GM21367 (cell line): ENCODE data around the gene MIER2.

Experiments used
- ATAC-seq: cut with Tn5 transposase; IDR thresholded peaks from one replicate; pipeline ENCODE4 v1.9.1; 2021; ENCODE audit not compliant: unreplicated experiment

MIER2 gene

DNA sequence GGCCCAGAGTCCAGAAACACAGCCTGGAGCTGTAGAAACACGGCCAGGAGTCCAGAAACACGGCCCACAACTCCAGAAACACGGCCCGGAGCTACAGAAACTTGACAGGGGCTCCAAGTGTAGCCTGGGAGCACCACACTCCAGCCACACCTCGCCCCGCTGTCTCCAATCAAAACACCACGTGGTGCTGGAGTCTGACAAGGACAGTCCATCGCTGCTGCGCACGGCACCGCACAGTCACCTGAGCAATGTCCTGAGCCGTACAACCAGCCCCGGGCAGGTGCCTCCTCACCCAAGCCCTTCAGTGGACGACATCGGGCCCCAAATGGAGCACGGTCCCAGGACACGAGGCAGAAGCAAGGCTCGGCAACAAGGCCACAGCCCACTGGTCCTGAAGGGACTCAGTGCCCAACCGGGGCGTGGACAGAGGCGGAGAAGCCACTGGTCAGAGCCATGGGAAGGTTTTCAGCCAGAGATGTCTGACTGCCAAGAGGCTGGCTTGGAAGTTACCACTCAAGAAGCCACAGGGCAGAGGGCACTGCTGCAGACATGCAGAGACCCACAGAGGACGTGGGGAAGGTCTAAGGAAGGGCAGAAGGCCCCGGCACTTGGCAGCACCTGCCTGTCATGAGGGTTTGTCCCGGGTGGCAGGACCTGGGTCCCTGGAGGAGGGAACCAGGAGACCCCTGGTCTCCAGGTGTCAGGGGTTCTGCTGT lies 33.7 kb downstream of the MIER2 start:
- ATAC-seq: no peak

DNA sequence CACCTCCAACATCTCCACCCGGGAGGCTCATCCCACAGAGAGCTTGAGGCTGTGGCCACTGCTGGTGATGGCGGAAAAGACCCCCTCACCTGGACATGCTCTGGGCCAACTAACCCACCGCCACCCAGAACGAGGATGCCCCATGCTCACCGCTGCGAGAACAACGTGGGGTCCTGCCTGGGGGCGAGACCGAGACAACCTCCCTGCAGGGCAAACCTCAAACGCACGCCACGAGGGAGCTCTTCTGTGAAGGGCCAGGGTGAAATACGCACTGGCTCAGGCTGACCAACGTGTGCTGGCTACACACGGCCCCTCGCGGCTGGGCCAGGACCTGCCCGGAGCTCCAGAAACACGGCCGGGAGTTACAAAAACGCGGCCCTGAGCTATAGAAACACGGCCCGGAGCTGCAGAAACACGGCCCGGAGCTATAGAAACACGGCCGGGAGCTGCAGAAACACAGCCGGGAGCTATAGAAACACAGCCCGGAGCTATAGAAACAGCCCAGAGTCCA lies 34.4 kb downstream of the MIER2 start:
- ATAC-seq: no peak

DNA sequence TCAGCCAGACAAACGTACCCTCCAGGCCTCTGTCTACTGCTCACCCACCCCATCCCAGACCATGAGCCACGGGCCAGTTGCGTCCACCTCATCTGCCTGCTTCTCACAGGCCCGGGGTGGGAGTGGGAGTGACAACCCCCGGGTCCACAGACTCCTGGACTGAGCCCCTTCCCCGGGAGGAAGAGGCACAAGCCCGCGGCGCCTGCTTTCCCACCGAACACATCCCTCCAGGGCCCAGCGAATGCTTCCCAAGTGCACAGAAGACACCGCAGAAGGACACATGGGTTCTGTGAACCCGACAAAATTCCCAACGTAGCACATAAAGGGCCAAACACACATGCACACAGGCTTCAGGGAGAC lies 35.4 kb downstream of the MIER2 start:
- no peak for ATAC-seq

GRCh38 chr19:308471-309205 lies 36.0 kb downstream of the MIER2 start:
- no peak for ATAC-seq

DNA sequence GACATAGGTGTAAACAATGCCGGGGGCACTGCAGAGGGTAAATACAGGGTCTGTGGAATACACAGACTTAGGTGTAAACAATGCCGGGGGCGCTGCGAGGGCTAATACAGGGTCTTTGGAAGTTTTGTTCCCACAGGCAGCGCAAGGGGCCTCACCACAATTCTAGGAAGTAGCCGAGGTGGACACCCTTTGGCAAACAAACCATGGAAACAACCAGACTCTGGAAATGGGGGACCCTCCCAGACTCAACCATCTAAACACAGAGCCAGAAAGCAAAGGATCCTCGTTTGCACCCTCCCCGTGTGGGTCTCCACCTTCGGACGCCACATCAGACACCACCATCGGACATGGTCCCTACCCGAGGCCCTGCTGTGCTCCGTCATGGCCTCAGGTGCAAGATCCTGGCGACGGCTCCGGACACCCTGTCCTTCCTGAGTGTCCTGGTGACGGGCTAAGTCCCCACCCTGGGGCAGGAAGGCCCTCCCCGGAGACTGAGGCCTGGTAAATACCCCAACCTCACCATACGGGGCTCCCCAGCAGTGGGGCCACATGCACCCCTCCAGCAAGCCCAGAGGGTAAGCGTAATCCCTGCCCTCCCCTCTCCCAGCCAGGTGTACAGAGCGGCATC lies 36.7 kb downstream of the MIER2 start:
- ATAC-seq: no peak

- ATAC-seq: no peak
These were observed 37.5 kb downstream of the MIER2 start for GRCh38 chr19:307111-307531.

GRCh38 chr19:306151-306900 lies 38.3 kb downstream of the MIER2 start:
- no peak for ATAC-seq

GRCh38 chr19:305240-306150 lies 39.1 kb downstream of the MIER2 start:
- ATAC-seq: no peak

GRCh38 chr19:296476-297225 lies 47.9 kb downstream of the MIER2 start:
- ATAC-seq: no peak

DNA sequence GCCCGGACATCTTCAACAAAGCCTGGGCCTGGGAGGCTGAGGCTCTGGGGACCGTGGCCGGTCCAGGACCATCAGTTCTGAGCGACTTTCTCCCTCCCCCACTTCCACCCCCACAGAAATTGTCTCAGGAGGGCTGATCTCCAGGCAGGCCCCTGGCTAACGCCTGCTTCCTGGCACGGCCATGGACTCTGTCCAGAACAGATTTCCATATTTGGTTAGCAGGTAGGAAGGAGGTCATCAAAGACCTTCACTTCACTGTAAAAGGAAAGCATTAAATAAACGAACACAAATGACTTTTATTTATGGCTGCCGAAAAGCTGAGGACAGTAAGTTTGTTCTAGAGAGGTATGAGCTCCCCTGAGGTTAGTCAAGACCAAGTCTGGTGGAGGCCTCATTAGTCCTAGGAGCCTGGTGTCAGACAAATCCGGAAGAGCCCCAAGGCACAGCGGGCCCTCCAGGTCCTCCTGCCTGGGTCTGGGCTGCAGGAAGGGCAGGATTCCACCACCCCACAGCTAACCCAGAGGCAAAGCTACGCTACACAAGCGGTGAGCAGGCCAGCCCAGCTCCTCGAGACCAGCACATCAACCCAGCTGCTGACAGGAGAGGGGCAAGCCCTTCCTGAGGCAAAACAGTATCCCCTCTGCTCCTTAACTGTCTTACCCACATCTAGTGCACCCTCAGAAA lies 48.8 kb downstream of the MIER2 start:
- no peak for ATAC-seq

DNA sequence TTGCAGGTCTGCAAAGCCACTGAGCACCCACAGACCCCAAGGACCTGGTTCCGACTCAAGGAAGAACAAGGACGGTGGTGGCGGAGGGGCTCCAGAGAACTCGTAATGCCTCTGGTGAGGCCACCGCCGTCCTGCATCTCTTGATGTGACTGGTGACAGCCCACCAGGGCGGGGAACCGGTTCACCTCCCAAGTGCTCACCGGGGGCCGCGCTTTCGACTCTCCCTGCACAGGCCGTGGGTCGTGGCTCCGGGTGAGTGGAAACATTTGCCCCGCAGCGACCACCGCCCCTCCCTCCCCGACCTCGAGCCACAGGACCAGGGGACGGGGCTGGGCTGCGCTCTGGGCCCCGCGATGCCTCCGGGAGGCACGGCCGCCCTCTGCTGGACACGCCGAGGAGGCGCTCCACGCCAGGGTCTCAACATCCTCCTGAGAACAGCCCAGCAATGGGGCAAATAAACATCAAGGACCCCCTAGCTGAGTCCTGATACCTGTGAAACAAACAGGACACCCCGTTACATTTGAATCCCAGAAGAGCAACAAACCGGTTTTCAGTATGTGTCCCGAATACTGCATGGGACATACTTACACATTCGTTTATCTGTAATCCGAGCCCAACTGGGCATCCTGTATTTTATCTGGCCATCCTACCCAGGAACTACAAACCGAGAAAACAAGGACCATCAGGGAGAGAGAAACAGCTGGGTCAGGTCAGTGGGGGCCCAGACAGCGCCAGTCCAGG lies 49.5 kb downstream of the MIER2 start:
- ATAC-seq: no peak

GRCh38 chr19:294341-294945 lies 50.2 kb downstream of the MIER2 start:
- ATAC-seq: no peak

GRCh38 chr19:293436-294110 lies 51.0 kb downstream of the MIER2 start:
- no peak for ATAC-seq

GRCh38 chr19:292951-293350 lies 51.6 kb downstream of the MIER2 start:
- ATAC-seq: no peak

DNA sequence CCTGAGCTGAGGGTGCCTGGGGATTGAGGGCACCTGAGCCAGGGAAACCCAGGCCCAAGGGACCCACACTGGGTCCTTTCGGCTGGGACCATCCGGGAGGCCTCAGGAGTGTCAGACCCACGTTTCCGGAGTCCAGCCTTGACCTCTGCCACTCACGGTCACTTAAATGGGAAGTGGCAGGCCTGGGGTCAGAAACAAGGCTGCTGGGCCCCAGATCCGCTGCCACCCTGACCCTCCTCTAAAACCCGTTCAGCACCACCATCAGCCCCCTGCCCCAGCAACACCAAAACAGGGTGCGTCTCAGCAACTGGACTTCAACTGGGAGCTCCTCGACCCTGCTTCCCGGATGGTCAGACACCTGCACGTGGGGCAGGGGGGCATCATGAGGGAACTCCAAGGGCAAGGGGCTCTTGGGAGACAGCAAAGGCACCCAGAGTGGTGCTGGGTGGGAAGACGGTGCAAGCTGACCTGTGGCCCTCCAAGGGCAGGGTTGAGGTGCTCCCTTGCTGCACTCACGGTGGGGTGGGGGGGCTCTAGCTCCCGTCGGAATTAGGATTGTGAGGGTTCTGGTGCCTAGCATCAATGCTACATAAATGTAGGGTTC lies 52.2 kb downstream of the MIER2 start:
- no peak for ATAC-seq

DNA sequence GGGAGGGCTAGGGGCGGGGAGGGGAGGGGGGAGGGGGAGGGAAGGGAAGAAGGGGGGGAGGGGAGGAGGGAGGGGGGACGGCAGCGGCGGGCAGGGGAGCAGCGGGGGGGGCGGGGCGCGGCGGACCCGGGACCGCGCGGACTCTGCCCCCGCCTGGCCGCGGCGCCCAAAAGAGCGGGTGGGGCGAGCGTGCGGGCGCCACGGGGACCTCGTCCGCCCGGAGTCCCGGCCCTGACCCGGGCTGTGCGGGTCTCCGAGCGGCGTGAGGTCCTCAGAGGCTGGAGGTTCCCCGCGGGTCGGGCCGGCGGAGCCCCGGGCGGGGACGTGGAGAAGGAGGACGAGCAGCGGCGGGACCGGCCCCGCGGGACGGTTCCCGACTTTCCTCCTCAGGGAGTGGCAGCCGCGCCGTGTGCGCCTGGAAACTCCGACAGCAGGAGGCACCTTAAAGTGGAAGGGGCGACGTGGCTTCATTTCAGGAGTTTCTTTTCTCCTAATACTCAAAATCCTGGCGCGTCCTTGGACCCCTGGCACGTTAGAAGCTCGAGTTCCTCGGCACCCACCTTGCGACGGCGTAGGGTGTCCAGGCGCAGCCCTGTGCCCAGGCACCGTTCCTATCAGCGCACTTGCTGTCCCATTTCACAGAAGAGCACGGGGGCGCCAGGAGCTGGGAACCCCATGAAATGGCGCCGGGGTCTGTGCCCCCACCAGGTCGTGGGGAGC lies 52.9 kb downstream of the MIER2 start:
- ATAC-seq: no peak
